T-helper 1 cell treated with Interleukin-12 subunit alpha and Interleukin-12 subunit beta and Interleukin-4 antibody, amounts not matched to agents 30 μg/mL and 1 μg/mL, for 36 hours (primary cell): ENCODE measurements around the gene PARG.
A peak's percentile ranks its signal among the peaks of the same experiment; 100 is the strongest.
"Not testable (repeated sequence)": the region's sequence is repeated elsewhere in the genome, so short reads cannot be mapped to it uniquely, and the experiment has no call there.

Experiments used
- H3K27ac Mint-ChIP-seq: one replicate; pipeline ENCODE4 v1.8.0; 2021; ENCODE audit warnings: mild to moderate bottlenecking, mixed read lengths
- H3K27me3 Mint-ChIP-seq: one replicate; pipeline ENCODE4 v1.8.0; 2021; ENCODE audit warnings: low read depth, mixed read lengths
- H3K36me3 Mint-ChIP-seq: one replicate; pipeline ENCODE4 v1.8.0; 2021; ENCODE audit warnings: low read depth, mixed read lengths
- H3K4me1 Mint-ChIP-seq: one replicate; pipeline ENCODE4 v1.8.0; 2021; ENCODE audit warnings: low read depth, mixed read lengths
- H3K4me3 Mint-ChIP-seq: one replicate; pipeline ENCODE4 v1.8.0; 2021; ENCODE audit warnings: mild to moderate bottlenecking, moderate library complexity, mixed read lengths
- H3K9me3 Mint-ChIP-seq: one replicate; pipeline ENCODE4 v1.8.0; 2021; ENCODE audit warnings: mixed read lengths

Gene PARG

GRCh38 chr10:49941447-49942338, at the start of gene PARG, which contains the start of gene TIMM23B:
TSS of gene PARG (minus strand) at chr10:49942027. CDS start at chr10:49941725, 302 bp downstream.
TSS of gene TIMM23B (plus strand) at chr10:49942053. CDS start at chr10:49942195, 142 bp downstream.
- H3K27me3 Mint-ChIP-seq, H3K36me3 Mint-ChIP-seq, H3K9me3 Mint-ChIP-seq: not testable (repeated sequence)
- Mint-ChIP-seq H3K4me1 (peaks cover 19% of the 10 kb centered on the region), H3K27ac (peak within 1 kb of the TSS; percentile 95), H3K4me3 (peak within 1 kb of the TSS; percentile 100)

- not testable (repeated sequence) for H3K9me3 Mint-ChIP-seq, H3K36me3 Mint-ChIP-seq, H3K27me3 Mint-ChIP-seq, H3K4me3 Mint-ChIP-seq, H3K4me1 Mint-ChIP-seq, H3K27ac Mint-ChIP-seq
These were observed 46.5 kb upstream of the PARG start, which contains the start of gene AGAP6 for GRCh38 chr10:49988376-49988775. TSS of gene AGAP6 (plus strand) at chr10:49988406. CDS start at chr10:49988716, 310 bp downstream.

- H3K9me3 Mint-ChIP-seq, H3K27me3 Mint-ChIP-seq, H3K4me1 Mint-ChIP-seq, H3K4me3 Mint-ChIP-seq, H3K27ac Mint-ChIP-seq, H3K36me3 Mint-ChIP-seq: not testable (repeated sequence)
These were observed 45.4 kb upstream of the PARG start for GRCh38 chr10:49987207-49987606.

GRCh38 chr10:49977756-49978155, 35.9 kb upstream of the PARG start:
- H3K9me3 Mint-ChIP-seq, H3K36me3 Mint-ChIP-seq, H3K4me3 Mint-ChIP-seq, H3K4me1 Mint-ChIP-seq, H3K27me3 Mint-ChIP-seq, H3K27ac Mint-ChIP-seq: not testable (repeated sequence)

GRCh38 chr10:49972094-49972493, 30.3 kb upstream of the PARG start:
- H3K4me1 Mint-ChIP-seq, H3K27ac Mint-ChIP-seq, H3K36me3 Mint-ChIP-seq: not testable (repeated sequence)

GRCh38 chr10:49971466-49971865, 29.6 kb upstream of the PARG start:
- not testable (repeated sequence) for H3K27me3 Mint-ChIP-seq, H3K4me3 Mint-ChIP-seq, H3K27ac Mint-ChIP-seq, H3K9me3 Mint-ChIP-seq, H3K4me1 Mint-ChIP-seq, H3K36me3 Mint-ChIP-seq

More at GRCh38 chr10:49972094-49972493, 30.3 kb upstream of the PARG start:
- H3K9me3 Mint-ChIP-seq, H3K27me3 Mint-ChIP-seq, H3K4me3 Mint-ChIP-seq: not testable (repeated sequence)

GRCh38 chr10:49970331-49970857, 28.6 kb upstream of the PARG start:
- H3K27me3 Mint-ChIP-seq, H3K4me1 Mint-ChIP-seq, H3K36me3 Mint-ChIP-seq, H3K4me3 Mint-ChIP-seq, H3K9me3 Mint-ChIP-seq, H3K27ac Mint-ChIP-seq: not testable (repeated sequence)

GRCh38 chr10:49953122-49953521, 11.3 kb upstream of the PARG start:
- H3K9me3 Mint-ChIP-seq: not testable (repeated sequence)

GRCh38 chr10:49952006-49952405, 10.2 kb upstream of the PARG start:
- not testable (repeated sequence) for H3K36me3 Mint-ChIP-seq, H3K4me3 Mint-ChIP-seq, H3K9me3 Mint-ChIP-seq, H3K4me1 Mint-ChIP-seq, H3K27ac Mint-ChIP-seq, H3K27me3 Mint-ChIP-seq

More at GRCh38 chr10:49953122-49953521, 11.3 kb upstream of the PARG start:
- not testable (repeated sequence) for H3K4me1 Mint-ChIP-seq, H3K36me3 Mint-ChIP-seq, H3K27me3 Mint-ChIP-seq, H3K4me3 Mint-ChIP-seq, H3K27ac Mint-ChIP-seq

GRCh38 chr10:49948737-49949136, 6.9 kb upstream of the PARG start:
- not testable (repeated sequence) for H3K4me1 Mint-ChIP-seq, H3K27me3 Mint-ChIP-seq, H3K36me3 Mint-ChIP-seq

GRCh38 chr10:49948142-49948541, 6.3 kb upstream of the PARG start:
- not testable (repeated sequence) for H3K27ac Mint-ChIP-seq, H3K27me3 Mint-ChIP-seq, H3K36me3 Mint-ChIP-seq, H3K4me3 Mint-ChIP-seq, H3K4me1 Mint-ChIP-seq, H3K9me3 Mint-ChIP-seq

More at GRCh38 chr10:49948737-49949136, 6.9 kb upstream of the PARG start:
- H3K27ac Mint-ChIP-seq: peak overlapping the region; percentile 52
- H3K9me3 Mint-ChIP-seq, H3K4me3 Mint-ChIP-seq: not testable (repeated sequence)

GRCh38 chr10:49943607-49944006, 1.8 kb upstream of the PARG start:
- H3K27me3 Mint-ChIP-seq, H3K36me3 Mint-ChIP-seq, H3K9me3 Mint-ChIP-seq: not testable (repeated sequence)
- H3K4me1 Mint-ChIP-seq: peaks cover 19% of the 10 kb centered on the region
- H3K4me3 Mint-ChIP-seq: peak overlapping the region; percentile 100
- peak overlapping the region; percentile 53 for H3K27ac Mint-ChIP-seq

GRCh38 chr10:49942339-49942705, 495 bp upstream of the PARG start:
- not testable (repeated sequence) for H3K36me3 Mint-ChIP-seq, H3K27me3 Mint-ChIP-seq, H3K9me3 Mint-ChIP-seq
- peak overlapping the region; percentile 95 for H3K27ac Mint-ChIP-seq
- peak overlapping the region; percentile 100 for H3K4me3 Mint-ChIP-seq
- H3K4me1 Mint-ChIP-seq: peaks cover 19% of the 10 kb centered on the region

- H3K36me3 Mint-ChIP-seq, H3K4me3 Mint-ChIP-seq, H3K27ac Mint-ChIP-seq, H3K4me1 Mint-ChIP-seq, H3K9me3 Mint-ChIP-seq, H3K27me3 Mint-ChIP-seq: not testable (repeated sequence)
These were observed 9.7 kb downstream of the PARG start for GRCh38 chr10:49931959-49932728.

- not testable (repeated sequence) for H3K4me3 Mint-ChIP-seq
These were observed 10.6 kb downstream of the PARG start for GRCh38 chr10:49931276-49931675.

More at GRCh38 chr10:49931276-49931675, 10.6 kb downstream of the PARG start:
- not testable (repeated sequence) for H3K27ac Mint-ChIP-seq, H3K9me3 Mint-ChIP-seq, H3K27me3 Mint-ChIP-seq, H3K4me1 Mint-ChIP-seq
- H3K36me3 Mint-ChIP-seq: peaks cover 11% of the 10 kb centered on the region
